ENCODE data around the gene GYS1. TPM values are rescaled to one million over a fixed set of nuclear protein-coding genes. Genes with fewer than 3 reads are reported as not detected.

GYS1 gene
- total RNA-seq, 1 experiment from 2014 or later = 59.6 TPM

GRCh38 chr19:48967346-48968178 lies 25.5 kb downstream of the GYS1 start:
- no TSS peak for BruUV-seq (replicated peaks)
- CTCF ChIA-PET = interaction anchor here (0.6 to 1.4 kb wide), 2 partner anchors 9 to 26 kb away, joined by 3 to 4 read pairs; partner anchors contain the start of genes GYS1 and RUVBL2
- no peaks in the 10 kb centered on the region for H3K27me3 Mint-ChIP-seq (ENCODE audit: unreplicated experiment)
- peaks cover 82% of the 10 kb centered on the region for H3K36me3 Mint-ChIP-seq (ENCODE audit: insufficient read depth, unreplicated experiment)
- no peak for TF ChIP-seq CTCF (IDR thresholded peaks at IDR 0.05; ENCODE audit: unreplicated experiment)
- peaks cover 31% of the 10 kb centered on the region for H3K4me1 Mint-ChIP-seq (ENCODE audit: low read depth, unreplicated experiment)
- peak overlapping the region; percentile 98 for H3K4me3 Mint-ChIP-seq (ENCODE audit: low read depth, unreplicated experiment)
- DNase-seq = no peak
- H3K27ac Mint-ChIP-seq (ENCODE audit: unreplicated experiment) = peak overlapping the region; percentile 99
- H3K9me3 Mint-ChIP-seq (ENCODE audit: low read depth, unreplicated experiment) = no peaks in the 10 kb centered on the region
- intact Hi-C loops (cut with micrococcal nuclease; ENCODE audit: unreplicated experiment) = loop anchor here (5.0 kb wide), 1 partner anchor 330 kb away; the partner anchor contains the start of gene DBP

DNA sequence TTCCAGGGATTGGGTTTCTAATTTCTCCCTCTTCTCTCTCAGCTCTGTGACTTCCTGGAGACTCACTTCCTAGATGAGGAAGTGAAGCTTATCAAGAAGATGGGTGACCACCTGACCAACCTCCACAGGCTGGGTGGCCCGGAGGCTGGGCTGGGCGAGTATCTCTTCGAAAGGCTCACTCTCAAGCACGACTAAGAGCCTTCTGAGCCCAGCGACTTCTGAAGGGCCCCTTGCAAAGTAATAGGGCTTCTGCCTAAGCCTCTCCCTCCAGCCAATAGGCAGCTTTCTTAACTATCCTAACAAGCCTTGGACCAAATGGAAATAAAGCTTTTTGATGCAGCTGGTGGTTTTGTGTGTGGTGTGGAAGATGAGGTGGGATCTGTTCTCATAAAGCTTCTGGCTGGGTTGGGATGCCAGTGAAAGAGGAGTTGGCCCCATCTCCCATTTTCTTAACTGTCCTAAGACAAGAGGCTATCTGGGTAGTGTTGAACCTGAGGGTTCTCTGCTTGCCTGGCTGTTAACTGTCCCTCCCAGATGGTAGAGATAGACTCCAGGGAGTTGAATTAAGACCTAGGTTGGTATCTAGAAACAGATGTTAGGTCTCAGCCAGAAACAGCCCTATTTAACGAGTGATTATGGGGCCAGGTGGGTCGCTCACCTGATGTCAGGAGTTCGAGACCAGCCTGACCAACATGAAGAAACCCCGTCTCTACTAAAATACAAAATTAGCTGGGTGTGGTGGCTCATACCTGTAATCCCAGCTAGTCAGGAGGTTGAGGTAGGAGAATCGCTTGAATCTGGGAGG lies 26.4 kb downstream of the GYS1 start:
- H3K27ac Mint-ChIP-seq (ENCODE audit: unreplicated experiment) = peak overlapping the region; percentile 99
- peaks cover 39% of the 10 kb centered on the region for H3K4me1 Mint-ChIP-seq (ENCODE audit: low read depth, unreplicated experiment)
- no peaks in the 10 kb centered on the region for H3K27me3 Mint-ChIP-seq (ENCODE audit: unreplicated experiment)
- peaks cover 88% of the 10 kb centered on the region for H3K36me3 Mint-ChIP-seq (ENCODE audit: insufficient read depth, unreplicated experiment)
- no peak for DNase-seq
- H3K9me3 Mint-ChIP-seq (ENCODE audit: low read depth, unreplicated experiment) = no peaks in the 10 kb centered on the region
- peak overlapping the region; percentile 98 for H3K4me3 Mint-ChIP-seq (ENCODE audit: low read depth, unreplicated experiment)
- CTCF ChIA-PET = interaction anchor here (1.4 kb wide), 1 partner anchor 27 kb away, joined by 4 read pairs; the partner anchor contains the start of genes GYS1 and RUVBL2
- no peak for TF ChIP-seq CTCF (IDR thresholded peaks at IDR 0.05; ENCODE audit: unreplicated experiment)
- intact Hi-C loops (cut with micrococcal nuclease; ENCODE audit: unreplicated experiment) = loop anchor here (5.0 kb wide), 1 partner anchor 329 kb away; the partner anchor contains the start of gene DBP
- no TSS peak for BruUV-seq (replicated peaks)

DNA sequence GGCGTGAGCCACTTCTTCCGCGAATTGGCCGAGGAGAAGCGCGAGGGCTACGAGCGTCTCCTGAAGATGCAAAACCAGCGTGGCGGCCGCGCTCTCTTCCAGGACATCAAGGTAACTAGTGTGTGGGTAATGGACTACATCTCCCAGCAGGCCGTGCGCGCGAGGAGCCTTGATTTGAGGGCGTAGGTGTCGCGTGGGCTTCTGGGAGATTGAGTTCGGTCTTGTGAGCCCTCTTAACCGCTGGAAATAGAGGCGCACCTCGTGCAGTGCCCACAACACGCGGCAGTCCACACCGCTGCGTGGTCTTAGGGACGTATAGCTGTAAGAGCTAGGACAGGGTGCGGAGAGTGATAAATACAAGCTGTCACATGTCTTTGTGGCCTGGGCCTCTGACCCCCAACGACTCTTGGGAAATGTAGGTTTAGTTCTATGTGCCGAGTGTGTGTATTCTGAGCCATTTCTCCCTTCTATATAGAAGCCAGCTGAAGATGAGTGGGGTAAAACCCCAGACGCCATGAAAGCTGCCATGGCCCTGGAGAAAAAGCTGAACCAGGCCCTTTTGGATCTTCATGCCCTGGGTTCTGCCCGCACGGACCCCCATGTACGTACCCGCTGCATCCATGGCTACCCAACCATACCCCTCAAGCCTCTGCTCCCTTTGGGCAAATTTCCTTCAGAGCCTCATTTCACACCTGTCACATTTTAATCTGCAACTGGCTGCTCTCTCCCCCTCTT lies 27.1 kb downstream of the GYS1 start:
- Mint-ChIP-seq H3K27me3 (ENCODE audit: unreplicated experiment) (no peaks in the 10 kb centered on the region), H3K27ac (ENCODE audit: unreplicated experiment) (peak overlapping the region; percentile 99), H3K4me3 (ENCODE audit: low read depth, unreplicated experiment) (peak overlapping the region; percentile 98), H3K9me3 (ENCODE audit: low read depth, unreplicated experiment) (no peaks in the 10 kb centered on the region), H3K36me3 (ENCODE audit: insufficient read depth, unreplicated experiment) (peaks cover 90% of the 10 kb centered on the region), H3K4me1 (ENCODE audit: low read depth, unreplicated experiment) (peaks cover 47% of the 10 kb centered on the region)
- TF ChIP-seq CTCF (IDR thresholded peaks at IDR 0.05; ENCODE audit: unreplicated experiment) = no peak
- intact Hi-C loops (cut with micrococcal nuclease; ENCODE audit: unreplicated experiment) = loop anchor here (2.0 to 5.0 kb wide), 2 partner anchors 91 to 329 kb away; partner anchors contain the start of gene DBP
- CTCF ChIA-PET = interaction anchor here (1.2 to 1.4 kb wide), 2 partner anchors 28 to 123 kb away, joined by 3 to 4 read pairs; partner anchors contain the start of genes GYS1 and RUVBL2
- TSS peak; percentile 92 for BruUV-seq (replicated peaks)
- peak; percentile 87 for DNase-seq
